ENCODE results near the gene YIF1A. TPM values are rescaled to one million over a fixed set of nuclear protein-coding genes. Genes with fewer than 3 reads are reported as not detected.

YIF1A gene
- 19.0 and 41.0 TPM in 2 replicates for total RNA-seq (ENCODE audit: low replicate concordance)

- peak within 1 kb of the TSS; percentile 67 for H3K9ac ChIP-seq
- peak within 1 kb of the TSS; percentile 79 for H2AFZ ChIP-seq (replicated peaks)
- no peaks in the 10 kb centered on the region for H3K36me3 ChIP-seq
- Mint-ChIP-seq H3K9me3 (peaks cover 5% of the 10 kb centered on the region), H3K4me3 (peak within 1 kb of the TSS; percentile 98), H3K36me3 (no peaks in the 10 kb centered on the region), H3K4me1 (peaks cover 38% of the 10 kb centered on the region), H3K27me3 (ENCODE audit: insufficient read depth, low read depth) (peaks cover 39% of the 10 kb centered on the region), H3K27ac (peak within 1 kb of the TSS; percentile 96)
- peaks cover 43% of the 10 kb centered on the region for H3K27me3 ChIP-seq
- peak; percentile 99 for DNase-seq (ENCODE audit: low spot score)
- peaks cover 5% of the 10 kb centered on the region for H3K4me1 ChIP-seq
- peak within 1 kb of the TSS; percentile 27 for H3K27ac ChIP-seq
- TF ChIP-seq CTCF (IDR thresholded peaks at IDR 0.05) (peak; percentile 15), EZH2phosphoT487 (IDR thresholded peaks at IDR 0.05) (no peak), EZH2 (IDR thresholded peaks at IDR 0.05) (no peak)
- H3F3A ChIP-seq (ENCODE audit: low read depth), result peaks cover 19% of the 10 kb centered on the region
- H3K4me2 ChIP-seq, result peak within 1 kb of the TSS; percentile 80
- H3K4me3 ChIP-seq, result peak within 1 kb of the TSS; percentile 81
- H4K20me1 ChIP-seq (ENCODE audit: low read depth), result peaks cover 37% of the 10 kb centered on the region
- H3K79me2 ChIP-seq (ENCODE audit: low read depth), result peaks cover 8% of the 10 kb centered on the region
- no peaks in the 10 kb centered on the region for H3K9me3 ChIP-seq (ENCODE audit: low read depth)
Measured at GRCh38 chr11:66288671-66289547, at the start of gene YIF1A. Gene YIF1A (minus strand): TSS chr11:66289143. CDS start chr11:66288985, 158 bp downstream.

- Mint-ChIP-seq H3K4me3 (peak overlapping the region; percentile 90), H3K27ac (peak overlapping the region; percentile 72), H3K9me3 (no peaks in the 10 kb centered on the region), H3K4me1 (peaks cover 27% of the 10 kb centered on the region), H3K36me3 (no peaks in the 10 kb centered on the region), H3K27me3 (ENCODE audit: insufficient read depth, low read depth) (peaks cover 5% of the 10 kb centered on the region)
- H3K4me2 ChIP-seq, result no peak overlapping the region
- no peaks in the 10 kb centered on the region for H3K9me3 ChIP-seq (ENCODE audit: low read depth)
- TF ChIP-seq EZH2phosphoT487 (IDR thresholded peaks at IDR 0.05) (no peak), EZH2 (IDR thresholded peaks at IDR 0.05) (no peak), CTCF (IDR thresholded peaks at IDR 0.05) (no peak)
- peaks cover 5% of the 10 kb centered on the region for H3K27me3 ChIP-seq
- no peak overlapping the region for H3K4me3 ChIP-seq
- peaks cover 12% of the 10 kb centered on the region for H3F3A ChIP-seq (ENCODE audit: low read depth)
- H3K9ac ChIP-seq, result no peak overlapping the region
- no peak overlapping the region for H3K27ac ChIP-seq
- H3K79me2 ChIP-seq (ENCODE audit: low read depth), result no peaks in the 10 kb centered on the region
- H3K36me3 ChIP-seq, result no peaks in the 10 kb centered on the region
- no peak for DNase-seq (ENCODE audit: low spot score)
- peaks cover 11% of the 10 kb centered on the region for H3K4me1 ChIP-seq
- peaks cover 5% of the 10 kb centered on the region for H4K20me1 ChIP-seq (ENCODE audit: low read depth)
- no peak overlapping the region for H2AFZ ChIP-seq (replicated peaks)
Measured at GRCh38 chr11:66337103-66337899, 48.4 kb upstream of the YIF1A start.

- Histone ChIP-seq H3K79me2 (ENCODE audit: low read depth) (no peaks in the 10 kb centered on the region), H3F3A (ENCODE audit: low read depth) (peaks cover 12% of the 10 kb centered on the region), H3K9ac (peak within 1 kb of the TSS; percentile 39), H4K20me1 (ENCODE audit: low read depth) (peaks cover 5% of the 10 kb centered on the region), H3K27me3 (peaks cover 5% of the 10 kb centered on the region), H3K36me3 (no peaks in the 10 kb centered on the region), H3K4me3 (peak within 1 kb of the TSS; percentile 49), H3K4me1 (peaks cover 11% of the 10 kb centered on the region), H3K27ac (no peak within 1 kb of the TSS), H3K4me2 (peak within 1 kb of the TSS; percentile 85), H3K9me3 (ENCODE audit: low read depth) (no peaks in the 10 kb centered on the region), H2AFZ (replicated peaks) (no peak within 1 kb of the TSS)
- H3K27ac Mint-ChIP-seq, result peak within 1 kb of the TSS; percentile 91
- H3K4me1 Mint-ChIP-seq, result peaks cover 27% of the 10 kb centered on the region
- H3K4me3 Mint-ChIP-seq, result peak within 1 kb of the TSS; percentile 90
- TF ChIP-seq EZH2phosphoT487 (IDR thresholded peaks at IDR 0.05) (no peak), CTCF (IDR thresholded peaks at IDR 0.05) (peak; percentile 71)
- H3K36me3 Mint-ChIP-seq, result no peaks in the 10 kb centered on the region
- H3K27me3 Mint-ChIP-seq (ENCODE audit: insufficient read depth, low read depth), result peaks cover 5% of the 10 kb centered on the region
- H3K9me3 Mint-ChIP-seq, result no peaks in the 10 kb centered on the region
- peak; percentile 84 for DNase-seq (ENCODE audit: low spot score)
Measured at GRCh38 chr11:66336234-66337102, 47.5 kb upstream of the YIF1A start, which contains the start of gene RIN1. Gene RIN1 (minus strand): TSS chr11:66336434. CDS start chr11:66336402, 32 bp downstream.
